H54 (cell line): ENCODE data around the gene FBXW7.
A peak's percentile ranks its signal among the peaks of the same experiment; 100 is the strongest.

ENCODE experiments used
- DNase-seq: peaks from one replicate; pipeline ENCODE4 v3.0.0; 2011; ENCODE audit warnings: low spot score, mixed read lengths; ENCODE audit not compliant: insufficient read length
- FAIRE-seq: peaks from 3 replicates; lab custom pipeline; 2011; peaks lifted over from hg19 to GRCh38; lab: Jason Lieb, UNC
- POLR2A ChIP-seq: IDR thresholded peaks from 2 replicates; pipeline ENCODE4 v1.6.1; 2011; ENCODE audit warnings: low read depth, mild to moderate bottlenecking, low read length

FBXW7 gene

DNA sequence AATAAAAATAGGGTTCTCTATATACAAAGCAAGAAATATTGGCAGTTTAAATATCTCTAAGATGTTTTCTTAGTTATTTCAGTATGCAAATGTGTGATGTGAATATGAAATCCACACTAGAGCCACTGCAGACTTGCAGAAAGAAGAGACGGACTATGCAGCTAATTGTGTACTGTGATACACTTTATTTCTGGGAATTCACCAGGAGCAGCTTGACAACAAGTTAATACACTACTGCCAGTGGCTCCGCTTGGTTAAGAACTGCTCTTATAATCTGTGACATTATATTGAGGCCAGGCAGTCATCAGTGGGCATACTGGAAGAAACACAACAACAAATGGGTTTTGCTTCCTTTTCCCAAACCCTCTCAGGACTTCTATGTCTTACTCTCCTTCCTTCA, 172.0 kb downstream of the FBXW7 start:
- no peak for FAIRE-seq
- no peak for DNase-seq

DNA sequence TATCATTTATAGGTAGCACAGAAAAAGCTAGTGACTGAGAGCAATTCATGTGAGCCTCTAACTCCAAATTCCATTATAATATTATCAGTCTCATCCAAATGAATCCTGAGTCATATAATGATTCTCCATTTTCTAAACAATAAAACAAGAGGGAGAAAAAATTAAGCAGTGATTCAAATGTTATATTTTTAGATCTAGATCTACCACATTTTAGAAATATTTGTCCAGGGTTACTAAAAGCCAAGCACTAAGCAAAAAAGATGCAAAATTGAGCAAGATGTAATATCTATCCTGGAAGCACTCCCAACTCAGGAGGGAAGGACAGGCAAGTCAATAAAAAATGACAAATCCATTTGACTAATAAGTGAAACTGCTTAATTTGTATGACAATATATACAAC, 172.8 kb downstream of the FBXW7 start:
- DNase-seq, result no peak
- no peak for FAIRE-seq
- no peak for TF ChIP-seq POLR2A

More for the DNA sequence above, 172.0 kb downstream of the FBXW7 start:
- TF ChIP-seq POLR2A, result no peak

DNA sequence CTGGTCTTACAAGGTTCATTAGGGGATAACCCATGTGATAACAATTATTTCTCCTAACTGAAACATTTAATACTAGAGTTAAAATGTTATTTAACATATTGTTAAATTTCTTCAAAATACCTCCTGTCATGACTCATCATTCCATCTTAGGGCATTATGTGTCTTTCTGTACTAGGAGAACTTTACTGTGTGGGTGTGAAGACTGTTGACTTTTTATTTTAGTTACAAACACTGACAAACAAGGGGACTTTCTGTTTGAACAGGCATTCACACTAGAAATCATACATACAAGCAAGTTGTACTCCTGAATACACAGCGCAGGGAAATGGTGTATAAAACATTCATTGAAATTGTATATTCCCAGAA, 175.9 kb downstream of the FBXW7 start:
- TF ChIP-seq POLR2A, result no peak
- DNase-seq, result no peak
- no peak for FAIRE-seq

DNA sequence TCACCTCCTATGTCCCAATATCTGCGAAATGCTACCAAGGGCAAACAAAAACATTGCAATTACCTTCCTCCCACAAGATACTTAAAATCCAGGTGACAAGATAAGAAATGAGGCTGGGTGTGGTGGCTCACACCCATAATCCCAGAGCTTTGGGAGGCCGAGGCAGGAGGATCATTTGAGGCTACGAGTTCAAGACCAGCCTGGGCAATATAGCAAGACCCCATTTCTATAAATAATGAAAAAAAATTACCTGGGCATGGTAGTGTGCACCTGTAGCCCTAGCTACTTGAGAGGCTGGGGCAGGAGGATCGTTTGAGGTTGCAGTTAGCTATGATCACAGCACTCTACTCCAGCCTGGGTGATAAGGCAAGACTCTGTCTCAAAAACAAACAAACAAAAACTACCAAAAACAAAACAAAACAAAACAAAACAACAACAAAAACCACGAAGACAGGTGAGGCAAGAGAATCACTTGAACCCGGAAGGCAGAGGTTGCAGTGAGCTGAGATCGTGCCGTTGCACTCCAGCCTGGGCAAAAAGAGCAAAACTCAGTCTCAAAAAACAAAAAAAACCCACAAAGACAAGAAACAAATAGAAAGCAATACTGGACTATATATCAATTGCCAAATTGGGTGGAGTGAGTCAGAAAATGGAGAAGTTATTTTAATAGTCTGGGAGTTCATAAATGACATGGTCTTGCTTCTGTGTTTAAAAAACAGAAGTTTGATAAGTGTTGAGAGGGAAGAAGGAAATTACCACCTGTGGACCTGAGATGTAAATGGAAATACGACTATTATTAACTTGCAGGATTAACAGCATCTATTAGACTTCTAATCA, 176.5 kb downstream of the FBXW7 start:
- FAIRE-seq (no peak), DNase-seq (no peak)
- no peak for TF ChIP-seq POLR2A

- no peak for FAIRE-seq
- no peak for DNase-seq
- no peak for TF ChIP-seq POLR2A
Observed at GRCh38 chr4:152357206-152357605, 178.7 kb downstream of the FBXW7 start.

- no peak for TF ChIP-seq POLR2A
- FAIRE-seq, result no peak
- no peak for DNase-seq
Observed at GRCh38 chr4:152356428-152357034, 179.4 kb downstream of the FBXW7 start.

DNA sequence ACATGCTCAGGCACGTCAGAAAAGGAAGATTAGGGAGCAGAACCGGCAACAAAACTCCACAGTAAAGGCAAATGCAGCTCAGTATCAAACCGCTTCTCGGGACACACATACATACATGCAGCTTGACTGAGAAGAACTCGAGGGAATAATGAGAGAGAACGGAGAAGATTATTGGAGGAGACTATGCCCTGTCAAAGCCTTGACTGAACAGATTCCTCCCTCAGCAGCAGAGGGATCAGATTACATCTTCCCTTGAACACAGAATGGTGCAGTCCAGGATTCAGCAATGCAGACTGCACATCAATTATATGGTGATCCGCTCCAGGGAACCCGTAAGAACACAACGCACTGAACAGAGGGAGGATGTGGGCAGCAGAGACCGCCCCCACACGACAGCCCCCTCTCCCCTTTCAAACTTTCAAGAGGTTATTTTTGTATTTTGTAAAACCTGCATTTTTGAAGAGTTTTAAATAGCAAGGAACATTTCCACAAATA, 183.2 kb downstream of the FBXW7 start:
- FAIRE-seq (peak; percentile 95), DNase-seq (peak; percentile 2)
- 0 out of 2 replicates have a peak, but pooled peaks have one; percentile 15 for TF ChIP-seq POLR2A

DNA sequence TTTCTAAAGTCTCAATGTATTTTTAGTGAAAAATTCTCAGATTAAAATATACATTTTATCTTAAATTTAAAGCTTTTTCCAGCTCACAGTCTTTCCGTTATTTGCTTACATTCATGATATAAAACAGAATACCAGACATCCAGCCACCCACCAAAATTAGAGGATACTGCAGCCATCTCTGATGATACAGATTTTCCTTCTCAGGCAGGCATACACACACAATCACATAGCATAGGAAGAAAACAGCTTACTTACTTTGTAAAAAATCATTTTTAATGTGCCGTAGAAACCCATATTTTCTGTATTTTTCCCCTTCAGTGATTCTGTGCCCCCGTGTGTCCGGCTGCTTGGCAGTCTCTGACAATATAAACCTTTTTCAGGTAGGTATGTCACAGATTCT, 183.7 kb downstream of the FBXW7 start:
- TF ChIP-seq POLR2A, result no peak

GRCh38 chr4:152351080-152351479, 184.8 kb downstream of the FBXW7 start:
- FAIRE-seq (no peak), DNase-seq (no peak)
- TF ChIP-seq POLR2A, result no peak

More for the DNA sequence above, 183.7 kb downstream of the FBXW7 start:
- FAIRE-seq (no peak), DNase-seq (no peak)

DNA sequence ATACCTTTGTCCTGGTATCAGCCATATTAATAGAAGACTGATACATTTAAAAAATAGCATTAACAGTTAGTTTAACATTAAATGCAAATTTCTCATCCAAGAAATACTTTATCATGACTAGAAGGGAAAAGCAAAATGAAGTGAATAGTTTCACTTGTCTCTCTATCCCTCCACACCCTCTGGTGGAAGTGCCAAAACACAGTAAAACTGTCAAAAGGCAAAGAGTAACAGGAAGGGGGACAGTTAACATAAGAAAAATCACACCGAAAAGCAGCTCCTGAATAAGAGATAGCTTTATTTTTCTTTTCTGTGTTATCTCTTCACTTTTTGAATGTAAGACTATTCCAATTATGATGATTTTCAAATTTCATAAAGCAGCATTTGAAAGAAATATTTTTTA, 187.2 kb downstream of the FBXW7 start:
- FAIRE-seq (no peak), DNase-seq (no peak)
- TF ChIP-seq POLR2A, result no peak

DNA sequence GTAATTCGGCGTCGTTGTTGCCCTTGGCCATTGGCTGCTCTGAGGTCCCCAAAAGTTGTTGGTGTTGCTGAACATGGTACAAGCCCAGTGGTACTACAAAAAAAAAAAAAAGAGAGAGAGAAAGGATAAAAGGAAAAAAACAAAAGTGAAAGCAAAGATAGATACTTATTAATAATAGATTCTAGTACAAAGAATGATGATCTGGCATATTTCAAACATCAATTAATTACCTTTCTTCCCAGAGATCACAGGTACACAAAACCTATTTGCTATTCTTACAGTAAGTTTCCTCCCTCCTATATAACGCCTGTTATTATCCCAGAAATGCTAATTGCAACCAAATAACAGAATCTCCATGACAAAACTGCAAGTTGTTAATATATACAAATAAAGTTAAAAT, 188.9 kb downstream of the FBXW7 start:
- no peak for TF ChIP-seq POLR2A
- no peak for FAIRE-seq
- no peak for DNase-seq

- FAIRE-seq, result no peak
Observed at GRCh38 chr4:152346526-152346925, 189.4 kb downstream of the FBXW7 start.

GRCh38 chr4:152344001-152344400, 191.9 kb downstream of the FBXW7 start:
- FAIRE-seq, result no peak
- DNase-seq, result no peak
- TF ChIP-seq POLR2A, result no peak

More at GRCh38 chr4:152346526-152346925, 189.4 kb downstream of the FBXW7 start:
- TF ChIP-seq POLR2A, result no peak
- DNase-seq, result no peak

DNA sequence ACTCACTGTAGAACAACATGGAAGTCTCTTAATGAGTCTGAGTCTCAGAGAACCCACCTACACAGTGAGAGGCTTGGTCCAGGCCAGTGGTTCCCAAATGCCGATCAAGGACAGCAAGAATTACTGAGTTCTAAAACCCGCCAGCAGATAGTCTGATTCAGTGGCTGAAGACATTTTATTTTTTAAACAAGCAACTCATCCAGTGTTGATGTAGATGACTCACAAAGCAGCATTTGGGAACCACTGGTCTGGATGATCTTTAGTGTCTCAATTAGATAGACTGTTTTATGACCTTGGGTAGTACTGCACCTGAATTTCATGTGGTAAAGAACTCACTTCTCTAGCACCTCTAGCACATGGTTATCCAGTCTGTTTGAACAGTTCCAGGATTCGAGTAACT, 193.6 kb downstream of the FBXW7 start:
- no peak for TF ChIP-seq POLR2A
- no peak for DNase-seq
- no peak for FAIRE-seq
